Mesenchymal stem cell (in vitro differentiated cells and primary cell): ENCODE measurements around the gene GNA14.
A peak's percentile ranks its signal among the peaks of the same experiment; 100 is the strongest.

Experiments
- DNase-seq: peaks from one replicate; pipeline ENCODE4 v3.0.0-alpha.2; 2013
- H2AFZ ChIP-seq: one replicate; pipeline ENCODE4 v1.6.1; 2013; ENCODE audit warnings: low read depth, mild to moderate bottlenecking, control low read depth, inconsistent platforms, low read length, moderate library complexity
- H2AK5ac ChIP-seq: 2 replicates; pipeline ENCODE4 v1.6.1; 2013; ENCODE audit warnings: low read length, moderate library complexity, mild to moderate bottlenecking, inconsistent platforms; ENCODE audit not compliant: severe bottlenecking
- H2BK120ac ChIP-seq: one replicate; pipeline ENCODE4 v1.6.1; 2013; ENCODE audit warnings: low read depth, mild to moderate bottlenecking, inconsistent platforms, low read length, moderate library complexity
- H2BK12ac ChIP-seq, 2 experiments: one replicate each; pipeline ENCODE4 v1.6.1; 2013; ENCODE audit warnings: inconsistent platforms in 2 of 2, low read length in 2 of 2, mild to moderate bottlenecking in 2 of 2, moderate library complexity in 2 of 2, control low read depth in 1 of 2
- H2BK15ac ChIP-seq: one replicate; pipeline ENCODE4 v1.6.1; 2013; ENCODE audit warnings: mild to moderate bottlenecking, low read depth, inconsistent platforms; ENCODE audit not compliant: poor library complexity, severe bottlenecking
- H2BK5ac ChIP-seq: 2 replicates; pipeline ENCODE4 v1.6.1; 2013; ENCODE audit warnings: low read depth, mild to moderate bottlenecking, low read length, control low read depth, inconsistent platforms; ENCODE audit not compliant: poor library complexity, severe bottlenecking
- H3K14ac ChIP-seq, 2 experiments: one replicate each; pipeline ENCODE4 v1.6.1; 2013; ENCODE audit warnings: inconsistent platforms in 2 of 2, low read length in 2 of 2, control low read depth in 1 of 2, mild to moderate bottlenecking in 1 of 2, moderate library complexity in 1 of 2
- H3K18ac ChIP-seq, 2 experiments: one replicate each; pipeline ENCODE4 v1.6.1; 2013; ENCODE audit warnings: inconsistent platforms in 2 of 2, low read length in 2 of 2, control low read depth in 1 of 2, low read depth in 1 of 2, mild to moderate bottlenecking in 1 of 2
- H3K23ac ChIP-seq, 2 experiments: one replicate each; pipeline ENCODE4 v1.6.1; 2013; ENCODE audit warnings: inconsistent platforms in 2 of 2, low read length in 2 of 2, mild to moderate bottlenecking in 2 of 2, moderate library complexity in 2 of 2, control low read depth in 1 of 2
- H3K27ac ChIP-seq: 2 replicates; pipeline ENCODE4 v1.5.1; 2013; ENCODE audit warnings: mild to moderate bottlenecking, moderate library complexity, low read length, control low read depth, inconsistent platforms; ENCODE audit not compliant: poor library complexity, severe bottlenecking
- H3K27me3 ChIP-seq, 2 experiments: 2 replicates each; pipeline versions ENCODE4 v1.6.1 to v1.7.0; 2013; ENCODE audit warnings: low read length in 2 of 2, mild to moderate bottlenecking in 2 of 2, moderate library complexity in 2 of 2, control low read depth in 1 of 2, inconsistent platforms in 1 of 2; ENCODE audit not compliant: control insufficient read depth in 1 of 2, insufficient read depth in 1 of 2
- H3K36me3 ChIP-seq, 2 experiments: 2 replicates each; pipeline versions ENCODE4 v1.6.1 to v1.7.0; 2013; ENCODE audit warnings: low read length in 2 of 2, control low read depth in 1 of 2, inconsistent platforms in 1 of 2, low read depth in 1 of 2, mild to moderate bottlenecking in 1 of 2; ENCODE audit not compliant: insufficient read depth in 2 of 2, control insufficient read depth in 1 of 2
- H3K4ac ChIP-seq, 2 experiments: one replicate each; pipeline ENCODE4 v1.6.1; 2013; ENCODE audit warnings: inconsistent platforms in 2 of 2, low read length in 2 of 2, mild to moderate bottlenecking in 2 of 2, moderate library complexity in 2 of 2, control low read depth in 1 of 2, low read depth in 1 of 2
- H3K4me1 ChIP-seq: 2 replicates; pipeline ENCODE4 v1.6.1; 2013; ENCODE audit warnings: low read depth, low read length, control low read depth; ENCODE audit not compliant: control insufficient read depth, insufficient read depth
- H3K4me2 ChIP-seq: 2 replicates; pipeline ENCODE4 v1.6.1; 2013; ENCODE audit warnings: low read length, mild to moderate bottlenecking, inconsistent platforms; ENCODE audit not compliant: poor library complexity, severe bottlenecking
- H3K4me3 ChIP-seq, 2 experiments: 2 replicates each; pipeline versions ENCODE4 v1.5.1 to v1.7.0; 2013; ENCODE audit warnings: low read length in 2 of 2, mild to moderate bottlenecking in 2 of 2, control low read depth in 1 of 2, low read depth in 1 of 2; ENCODE audit not compliant: insufficient read depth in 1 of 2
- H3K79me1 ChIP-seq: replicated peaks from 2 replicates; pipeline ENCODE4 v1.6.1; 2013; ENCODE audit warnings: mild to moderate bottlenecking, control low read depth, low read length, inconsistent platforms; ENCODE audit not compliant: poor library complexity, severe bottlenecking
- H3K9ac ChIP-seq: 2 replicates; pipeline ENCODE4 v1.7.0; 2013; ENCODE audit warnings: mild to moderate bottlenecking, low read length, moderate library complexity
- H3K9me3 ChIP-seq: 2 replicates; pipeline ENCODE4 v1.7.0; 2013; ENCODE audit warnings: mild to moderate bottlenecking, low read length; ENCODE audit not compliant: control insufficient read depth
- H4K8ac ChIP-seq: one replicate; pipeline ENCODE4 v1.6.1; 2013; ENCODE audit warnings: inconsistent platforms, mild to moderate bottlenecking, low read length, moderate library complexity
- H4K91ac ChIP-seq: one replicate; pipeline ENCODE4 v1.6.1; 2013; ENCODE audit warnings: mild to moderate bottlenecking, low read length, inconsistent platforms
- WGBS: methylation state at CpG from one replicate; pipeline ENCODE4 v1.1.7; 2013; ENCODE audit warnings: mixed read lengths; 5-methylcytosine and 5-hydroxymethylcytosine counted together

GNA14 gene

DNA sequence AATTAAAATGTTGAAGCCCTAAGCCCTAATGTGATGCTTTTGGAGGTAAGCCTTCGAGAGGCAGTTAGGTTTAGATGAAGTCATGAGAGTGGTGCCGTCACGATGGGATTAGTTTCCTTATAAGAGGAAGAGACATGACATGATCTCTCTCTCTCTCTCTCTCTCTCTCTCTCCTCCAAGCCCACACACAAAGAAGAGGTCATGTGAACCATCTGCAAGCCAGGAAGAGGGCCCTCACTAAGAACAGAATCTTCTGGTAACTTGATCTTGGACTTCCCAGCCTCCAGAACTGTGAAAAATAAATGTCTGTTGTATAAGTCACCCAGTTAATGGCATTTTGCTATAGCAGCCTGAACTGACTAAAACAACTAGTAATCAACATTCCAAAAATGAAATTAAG is 175.5 kb downstream of the GNA14 start:
- Histone ChIP-seq H3K79me1 (no peaks in the 10 kb centered on the region), H3K4ac (no peak overlapping the region), H4K91ac (no peak overlapping the region), H2AK5ac (no peak overlapping the region), H3K27ac (no peak overlapping the region), H3K36me3 (no peaks in the 10 kb centered on the region), H3K9me3 (peaks cover 21% of the 10 kb centered on the region), H2BK15ac (no peak overlapping the region), H3K4me3 (no peak overlapping the region), H3K23ac (no peak overlapping the region), H4K8ac (no peak overlapping the region), H2BK5ac (no peak overlapping the region), H3K4me2 (no peak overlapping the region), H2BK120ac (no peak overlapping the region), H3K18ac (no peak overlapping the region), H2AFZ (no peak overlapping the region), H2BK12ac (no peak overlapping the region), H3K4me1 (no peaks in the 10 kb centered on the region), H3K27me3 (no peaks in the 10 kb centered on the region), H3K14ac (no peak overlapping the region), H3K9ac (no peak overlapping the region)
- WGBS: 100% methylated on average over 2 of the region's 3 CpGs
- DNase-seq: peak; percentile 9

GRCh38 chr9:77471572-77471971 is 176.6 kb downstream of the GNA14 start:
- Histone ChIP-seq H4K8ac (no peak overlapping the region), H3K27me3 (no peaks in the 10 kb centered on the region), H3K79me1 (no peaks in the 10 kb centered on the region), H3K4me3 (no peak overlapping the region), H3K27ac (no peak overlapping the region), H2BK12ac (no peak overlapping the region), H3K4ac (no peak overlapping the region), H3K23ac (no peak overlapping the region), H3K14ac (no peak overlapping the region), H3K4me2 (no peak overlapping the region), H2BK5ac (no peak overlapping the region), H2BK15ac (no peak overlapping the region), H2AFZ (no peak overlapping the region), H3K18ac (no peak overlapping the region), H4K91ac (no peak overlapping the region), H3K4me1 (no peaks in the 10 kb centered on the region), H2BK120ac (no peak overlapping the region), H3K36me3 (no peaks in the 10 kb centered on the region), H3K9ac (no peak overlapping the region), H3K9me3 (peaks cover 21% of the 10 kb centered on the region), H2AK5ac (no peak overlapping the region)
- no peak for DNase-seq
- 100% methylated on average over 2 of the region's 3 CpGs for WGBS

GRCh38 chr9:77469515-77470231 is 178.4 kb downstream of the GNA14 start:
- DNase-seq: no peak
- Histone ChIP-seq H2BK120ac (no peak overlapping the region), H4K8ac (no peak overlapping the region), H3K14ac (no peak overlapping the region), H2AFZ (no peak overlapping the region), H3K27me3 (no peaks in the 10 kb centered on the region), H2AK5ac (no peak overlapping the region), H3K79me1 (no peaks in the 10 kb centered on the region), H3K4me2 (no peak overlapping the region), H3K9me3 (peaks cover 21% of the 10 kb centered on the region), H3K4me1 (no peaks in the 10 kb centered on the region), H2BK12ac (no peak overlapping the region), H3K18ac (no peak overlapping the region), H3K4ac (no peak overlapping the region), H3K27ac (no peak overlapping the region), H2BK5ac (no peak overlapping the region), H3K36me3 (no peaks in the 10 kb centered on the region), H3K23ac (no peak overlapping the region), H3K4me3 (no peak overlapping the region), H2BK15ac (no peak overlapping the region), H3K9ac (no peak overlapping the region), H4K91ac (no peak overlapping the region)
- 83% methylated on average over 5 of the region's 5 CpGs for WGBS

- Histone ChIP-seq H3K14ac (no peak overlapping the region), H2AK5ac (no peak overlapping the region), H2AFZ (no peak overlapping the region), H4K91ac (no peak overlapping the region), H3K79me1 (no peaks in the 10 kb centered on the region), H3K4me2 (no peak overlapping the region), H2BK15ac (no peak overlapping the region), H3K9ac (no peak overlapping the region), H3K4me1 (no peaks in the 10 kb centered on the region), H3K18ac (no peak overlapping the region), H3K4me3 (no peak overlapping the region), H4K8ac (no peak overlapping the region), H2BK12ac (no peak overlapping the region), H3K9me3 (no peaks in the 10 kb centered on the region), H3K36me3 (no peaks in the 10 kb centered on the region), H2BK5ac (no peak overlapping the region), H3K27ac (no peak overlapping the region), H2BK120ac (no peak overlapping the region), H3K4ac (no peak overlapping the region), H3K23ac (no peak overlapping the region), H3K27me3 (no peaks in the 10 kb centered on the region)
- peak; percentile 13 for DNase-seq
- WGBS: 81% methylated on average over 3 of the region's 3 CpGs
Observed at GRCh38 chr9:77464661-77465060, 183.5 kb downstream of the GNA14 start.
